Erythroblast (primary cell): ENCODE measurements around the gene HS3ST6.

Experiments used
- GATA1 ChIP-seq: IDR thresholded peaks from 2 replicates; pipeline ENCODE4 v1.6.1; 2011; ENCODE audit warnings: low read depth, mild to moderate bottlenecking, control low read depth, low read length, moderate library complexity
- POLR2A ChIP-seq: IDR thresholded peaks from 2 replicates; pipeline ENCODE4 v1.6.1; 2011; ENCODE audit warnings: mild to moderate bottlenecking, low read length

DNA sequence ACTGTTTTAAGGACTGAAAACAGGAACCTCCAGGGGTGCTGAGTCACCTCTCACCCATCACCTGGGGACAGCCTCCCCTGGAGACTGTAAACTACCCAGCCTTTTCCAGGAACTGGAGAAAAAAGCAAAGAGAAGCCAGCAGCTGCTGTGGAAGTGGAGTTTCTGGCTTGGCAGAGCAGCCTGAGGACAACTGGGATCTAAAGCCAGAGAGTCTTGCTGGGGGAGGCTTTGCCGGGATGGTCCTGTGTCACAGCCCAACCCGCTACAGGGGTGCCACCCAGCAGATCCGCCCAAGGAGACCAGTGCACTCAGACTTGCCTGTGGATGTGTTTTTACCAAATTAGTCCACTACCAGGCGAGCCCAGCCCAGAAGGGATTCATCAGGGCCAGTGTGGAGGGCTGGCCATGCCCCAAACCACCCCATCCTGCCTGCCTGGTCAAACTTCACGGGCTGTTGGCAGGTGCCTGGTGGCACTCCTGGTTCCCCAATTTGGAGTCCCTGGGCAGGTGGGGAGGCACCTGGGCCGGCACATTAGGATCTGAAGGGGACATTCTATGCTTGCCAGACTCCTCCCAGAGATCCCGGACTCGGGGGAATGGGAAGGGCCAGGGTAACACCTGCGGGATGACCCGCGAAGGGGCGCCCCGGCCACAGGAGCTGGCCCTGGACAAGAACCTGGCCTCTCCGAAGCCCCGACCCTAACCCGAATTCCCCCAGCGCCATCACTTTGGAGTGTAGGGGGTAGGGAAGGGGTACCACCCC is 24.0 kb upstream of the HS3ST6 start:
- no peak for TF ChIP-seq POLR2A
- TF ChIP-seq GATA1 = no peak
